Colonic mucosa (tissue), 4 donors: ENCODE results near the gene PTOV1. TPM values are rescaled to one million over a fixed set of nuclear protein-coding genes. Genes with fewer than 3 reads are reported as not detected.

Experiments
- DNase-seq: peaks from one replicate; pipeline ENCODE4 v3.0.0-alpha.2; 2020
- H3K27ac ChIP-seq: fragments of 200-600 bp; one replicate; pipeline ENCODE4 v1.8.0; 2021
- H3K27me3 ChIP-seq: fragments of 200-600 bp; one replicate; pipeline ENCODE4 v1.8.0; 2021
- H3K36me3 ChIP-seq: fragments of 200-600 bp; one replicate; pipeline ENCODE4 v1.8.0; 2021
- H3K4me1 ChIP-seq: fragments of 200-600 bp; one replicate; pipeline ENCODE4 v1.8.0; 2021; ENCODE audit warnings: mild to moderate bottlenecking
- H3K4me3 ChIP-seq: fragments of 200-600 bp; one replicate; pipeline ENCODE4 v1.8.0; 2021
- H3K9ac ChIP-seq, 2 donors: one replicate each; pipeline ENCODE4 v1.7.0; 2013; ENCODE audit warnings: control low read depth in 2 of 2, low read depth in 2 of 2, low read length in 2 of 2
- H3K9me3 ChIP-seq: fragments of 200-600 bp; one replicate; pipeline ENCODE4 v1.8.0; 2021
- intact Hi-C: fragments of 100-400 bp; cut with DNase I; formaldehyde crosslinking; loops from one replicate; pipeline ENCODE4 v1.14.1; 2022
- total RNA-seq, 2 donors: library from RNA; stranded (reverse); fragmentation: NEBNext Ultra II Directional in 1 of 2; extraction: Animal tissue kit (Norgen Biotek cat#: 25700) in 1 of 2; gene quantifications; one replicate each; pipeline ENCODE4 v1.2.1, GENCODE V29; 2021
- TF ChIP-seq, protein P1 (sequence below): fragments of 200-600 bp; IDR thresholded peaks from one replicate; pipeline ENCODE4 v1.8.0; 2022; ENCODE audit warnings: antibody characterized with exemption, mild to moderate bottlenecking
- donor health status: healthy.
- donor health status: DM: no; HTN: no; CAD: no.
- donor health status: DM: no; HTN: no; CAD: no.

Gene PTOV1
- total RNA-seq, 2 donors from 2014 or later, result 109 to 128 TPM

DNA sequence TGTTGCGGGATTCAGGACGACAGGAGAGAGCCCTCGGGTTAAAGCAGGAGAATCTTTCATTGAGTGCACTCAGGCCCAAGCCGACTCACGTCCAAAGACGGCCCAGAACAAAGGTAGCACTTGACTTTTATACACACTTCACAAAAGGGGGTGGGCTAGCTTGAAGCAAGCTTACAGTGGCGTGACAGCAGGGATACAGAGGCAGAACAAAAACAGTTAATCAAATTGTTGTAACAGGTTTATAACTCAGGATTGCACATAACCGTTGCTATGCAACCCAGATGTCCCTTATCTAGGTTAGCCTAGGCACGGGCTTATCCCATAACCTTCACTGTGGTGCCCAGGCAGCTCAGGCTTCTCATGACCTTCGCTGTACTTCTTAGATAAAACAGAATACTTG lies 30.8 kb upstream of the PTOV1 start:
- no peak overlapping the region for H3K27ac ChIP-seq
- H3K4me3 ChIP-seq, result no peak overlapping the region
- H3K9me3 ChIP-seq, result no peaks in the 10 kb centered on the region
- H3K4me1 ChIP-seq, result no peaks in the 10 kb centered on the region
- TF ChIP-seq, protein P1, sequence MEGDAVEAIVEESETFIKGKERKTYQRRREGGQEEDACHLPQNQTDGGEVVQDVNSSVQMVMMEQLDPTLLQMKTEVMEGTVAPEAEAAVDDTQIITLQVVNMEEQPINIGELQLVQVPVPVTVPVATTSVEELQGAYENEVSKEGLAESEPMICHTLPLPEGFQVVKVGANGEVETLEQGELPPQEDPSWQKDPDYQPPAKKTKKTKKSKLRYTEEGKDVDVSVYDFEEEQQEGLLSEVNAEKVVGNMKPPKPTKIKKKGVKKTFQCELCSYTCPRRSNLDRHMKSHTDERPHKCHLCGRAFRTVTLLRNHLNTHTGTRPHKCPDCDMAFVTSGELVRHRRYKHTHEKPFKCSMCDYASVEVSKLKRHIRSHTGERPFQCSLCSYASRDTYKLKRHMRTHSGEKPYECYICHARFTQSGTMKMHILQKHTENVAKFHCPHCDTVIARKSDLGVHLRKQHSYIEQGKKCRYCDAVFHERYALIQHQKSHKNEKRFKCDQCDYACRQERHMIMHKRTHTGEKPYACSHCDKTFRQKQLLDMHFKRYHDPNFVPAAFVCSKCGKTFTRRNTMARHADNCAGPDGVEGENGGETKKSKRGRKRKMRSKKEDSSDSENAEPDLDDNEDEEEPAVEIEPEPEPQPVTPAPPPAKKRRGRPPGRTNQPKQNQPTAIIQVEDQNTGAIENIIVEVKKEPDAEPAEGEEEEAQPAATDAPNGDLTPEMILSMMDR, result no peak
- DNase-seq, result no peak
- no peaks in the 10 kb centered on the region for H3K36me3 ChIP-seq
- no peaks in the 10 kb centered on the region for H3K27me3 ChIP-seq
- H3K9ac ChIP-seq, result no peak overlapping the region
- intact Hi-C loops, result no loop called here

DNA sequence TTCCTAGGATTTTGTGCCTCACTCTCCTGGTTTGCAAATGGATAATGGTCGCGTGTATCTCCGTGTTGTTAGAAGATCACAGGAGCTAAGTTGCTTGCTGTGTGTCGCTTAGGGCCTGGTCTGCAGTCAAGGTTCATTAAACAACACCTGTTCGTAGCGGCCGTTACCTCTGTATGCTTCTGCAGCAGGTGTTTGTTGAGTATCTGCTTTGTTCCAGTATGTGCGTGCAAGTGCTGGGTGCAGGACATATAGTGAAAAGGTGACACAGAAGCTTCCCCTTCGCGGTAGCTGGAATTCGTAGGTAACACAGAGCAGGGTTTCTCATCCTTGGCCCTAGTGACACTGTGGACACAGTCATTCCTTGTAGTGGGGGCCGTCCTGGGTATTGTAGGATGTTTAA lies 27.5 kb upstream of the PTOV1 start:
- Histone ChIP-seq H3K4me1 (no peaks in the 10 kb centered on the region), H3K27ac (no peak overlapping the region), H3K36me3 (no peaks in the 10 kb centered on the region), H3K4me3 (no peak overlapping the region), H3K27me3 (no peaks in the 10 kb centered on the region), H3K9me3 (no peaks in the 10 kb centered on the region), H3K9ac (no peak overlapping the region)
- intact Hi-C loops, result no loop called here
- no peak for DNase-seq
- TF ChIP-seq, protein P1, result no peak

DNA sequence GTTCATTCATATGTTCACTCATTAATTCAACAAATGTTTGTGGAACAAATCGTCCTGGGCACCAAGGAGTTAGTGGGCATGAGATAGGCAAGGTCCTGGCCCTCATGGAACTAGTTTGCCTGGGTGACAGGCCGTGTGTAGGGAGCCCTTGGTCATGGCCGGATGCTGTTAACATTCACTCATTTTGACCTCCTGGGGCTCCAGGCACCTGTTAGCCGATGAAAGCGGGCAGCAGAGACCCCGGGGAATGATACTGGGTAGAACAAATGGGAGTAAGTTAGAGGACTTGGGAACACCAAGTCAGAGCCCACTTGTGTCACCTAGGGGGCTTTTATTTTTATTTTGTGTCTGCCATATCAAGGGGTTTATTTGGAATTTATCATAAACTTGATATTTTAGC lies 26.3 kb upstream of the PTOV1 start:
- DNase-seq, result no peak
- Histone ChIP-seq H3K27me3 (no peaks in the 10 kb centered on the region), H3K4me3 (no peak overlapping the region), H3K9ac (no peak overlapping the region), H3K4me1 (no peaks in the 10 kb centered on the region), H3K27ac (no peak overlapping the region), H3K9me3 (no peaks in the 10 kb centered on the region), H3K36me3 (no peaks in the 10 kb centered on the region)
- intact Hi-C loops, result no loop called here
- TF ChIP-seq, protein P1, result no peak

DNA sequence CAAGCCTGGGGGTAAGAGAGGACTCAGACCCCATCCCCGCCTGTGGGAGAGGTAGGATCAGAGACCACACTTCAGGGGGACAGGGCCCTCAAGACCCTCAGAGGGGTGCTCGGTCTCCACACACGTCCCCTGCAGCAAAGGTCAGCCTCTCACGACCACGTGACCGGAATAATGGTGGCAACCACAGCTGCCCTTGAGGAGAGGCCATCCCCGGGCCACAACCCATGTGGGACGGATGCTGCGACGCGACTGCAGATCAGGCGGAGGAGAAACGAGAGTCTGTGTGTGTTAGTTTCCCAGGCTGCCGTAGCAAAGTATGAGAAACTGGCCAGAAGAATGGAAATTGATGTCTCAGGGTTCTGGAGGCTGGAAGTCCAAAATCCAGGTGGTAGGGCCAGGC lies 23.9 kb upstream of the PTOV1 start:
- no peak overlapping the region for H3K4me3 ChIP-seq
- DNase-seq, result no peak
- TF ChIP-seq, protein P1, result no peak
- no peaks in the 10 kb centered on the region for H3K36me3 ChIP-seq
- intact Hi-C loops, result no loop called here
- no peaks in the 10 kb centered on the region for H3K4me1 ChIP-seq
- no peak overlapping the region for H3K27ac ChIP-seq
- no peaks in the 10 kb centered on the region for H3K27me3 ChIP-seq
- no peaks in the 10 kb centered on the region for H3K9me3 ChIP-seq
- no peak overlapping the region for H3K9ac ChIP-seq

DNA sequence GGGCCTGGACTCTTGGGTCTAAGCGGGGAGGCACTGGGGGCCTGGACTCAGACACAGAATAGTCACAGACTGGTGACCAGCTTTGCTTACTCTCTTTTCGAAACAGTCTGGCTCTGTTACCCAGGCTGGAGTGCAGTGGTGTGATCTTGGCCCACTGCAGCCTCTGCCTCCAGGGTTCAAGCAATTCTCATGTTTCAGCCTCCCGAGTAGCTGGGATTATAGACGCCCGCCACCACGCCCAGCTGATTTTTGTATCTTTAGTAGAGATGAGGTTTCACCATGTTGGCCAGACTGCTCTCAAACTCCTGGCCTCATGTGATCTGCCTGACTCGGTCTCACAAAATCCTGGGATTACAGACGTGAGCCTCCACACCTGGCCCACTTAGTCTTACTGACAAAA lies 21.8 kb upstream of the PTOV1 start:
- no peak overlapping the region for H3K27ac ChIP-seq
- TF ChIP-seq, protein P1, result no peak
- DNase-seq, result no peak
- no peaks in the 10 kb centered on the region for H3K27me3 ChIP-seq
- H3K4me3 ChIP-seq, result no peak overlapping the region
- no peaks in the 10 kb centered on the region for H3K9me3 ChIP-seq
- no peaks in the 10 kb centered on the region for H3K36me3 ChIP-seq
- H3K9ac ChIP-seq, result no peak overlapping the region
- no peaks in the 10 kb centered on the region for H3K4me1 ChIP-seq
- intact Hi-C loops, result no loop called here

DNA sequence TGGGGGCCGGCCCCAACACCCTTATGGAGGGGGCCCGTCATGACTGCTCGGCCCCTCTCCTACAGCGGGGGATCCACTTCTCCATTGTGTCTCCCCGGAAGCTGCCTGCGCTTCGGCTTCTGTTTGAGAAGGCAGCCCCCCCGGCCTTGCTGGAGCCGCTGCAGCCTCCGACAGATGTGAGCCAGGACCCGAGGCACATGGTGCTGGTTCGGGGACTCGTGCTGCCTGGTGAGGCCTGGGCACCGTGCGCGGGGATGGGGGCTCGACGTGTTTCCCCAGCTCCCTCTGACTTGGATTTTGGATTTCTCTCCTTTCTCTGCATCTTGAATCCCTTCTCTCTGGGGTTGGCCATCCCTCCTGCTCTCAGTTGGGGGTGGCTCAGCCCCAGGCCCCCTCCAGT lies 21.2 kb upstream of the PTOV1 start:
- Histone ChIP-seq H3K4me1 (no peaks in the 10 kb centered on the region), H3K36me3 (no peaks in the 10 kb centered on the region), H3K27ac (no peak overlapping the region), H3K27me3 (no peaks in the 10 kb centered on the region), H3K9me3 (no peaks in the 10 kb centered on the region), H3K4me3 (no peak overlapping the region), H3K9ac (no peak overlapping the region)
- intact Hi-C loops, result no loop called here
- TF ChIP-seq, protein P1, result no peak
- no peak for DNase-seq
